ENCODE results near the gene PTPRA.

PTPRA gene

DNA sequence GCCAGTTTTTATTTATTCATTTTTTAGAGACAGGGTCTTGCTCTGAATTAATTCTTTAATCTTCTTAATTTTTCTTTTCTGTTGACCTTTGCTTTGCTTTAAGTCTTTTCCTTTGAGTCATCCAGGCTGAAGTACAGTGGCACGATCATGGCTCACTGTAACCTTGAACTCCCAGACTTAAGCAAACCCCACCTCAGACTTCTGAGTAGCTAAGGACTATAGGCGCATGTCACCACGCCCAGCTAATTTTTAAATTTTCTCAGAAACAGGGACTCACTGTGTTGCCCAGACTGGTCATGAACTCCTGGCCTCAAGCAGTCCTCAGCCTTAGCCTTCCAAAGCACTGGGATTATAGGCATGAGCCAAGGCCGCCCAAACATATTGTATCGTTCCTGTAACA lies 98.8 kb downstream of the PTPRA start:
- peaks cover 0 to 6% (median 0%) of the 10 kb centered on the region in 11 experiments; a peak in 1 of 22 replicates for H3K9me3 ChIP-seq (replicated peaks in 1 of 11)
- peaks cover 52 to 88% (median 62%) of the 10 kb centered on the region in 11 experiments for H3K36me3 ChIP-seq
- TF ChIP-seq Cebpa-rat (IDR thresholded peaks at IDR 0.05): no peak
- H3K4me3 ChIP-seq: no peak overlapping the region
- H3K27ac ChIP-seq: no peak overlapping the region
- 0 out of 20 replicates have a peak, but pooled peaks cover 0 to 6% (median 0%) of the 10 kb centered on the region in 10 experiments for H3K4me1 ChIP-seq
- H3K9ac ChIP-seq: no peak overlapping the region
- H3K4me2 ChIP-seq: no peak overlapping the region
- H4K20me1 ChIP-seq: peaks cover 0 to 16% (median 0%) of the 10 kb centered on the region in 11 experiments; a peak in 3 of 22 replicates
- H3K27me3 ChIP-seq: no peaks in the 10 kb centered on the region

DNA sequence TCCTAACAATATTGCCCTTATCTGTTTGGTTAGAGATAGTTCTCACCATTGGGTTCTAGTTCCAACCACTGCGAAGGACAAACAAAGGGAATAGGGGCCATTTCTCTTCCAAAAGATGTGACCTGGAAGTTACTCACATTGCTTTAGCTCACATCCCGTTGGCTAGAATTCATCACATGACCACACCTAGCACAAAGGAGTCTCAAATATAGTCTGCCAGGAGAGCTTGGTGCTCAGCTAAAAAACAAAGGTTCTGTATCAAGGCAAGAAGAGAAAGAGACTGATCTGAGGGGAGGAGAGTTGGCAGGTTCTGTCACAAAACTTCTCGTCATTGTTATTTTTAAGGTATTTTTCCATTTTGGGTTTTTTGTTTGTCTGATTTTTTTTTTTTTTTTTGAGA lies 100.3 kb downstream of the PTPRA start:
- H3K4me1 ChIP-seq: peaks cover 0 to 8% (median under 1%) of the 10 kb centered on the region in 10 experiments; a peak in 8 of 20 replicates
- H3K27me3 ChIP-seq: no peaks in the 10 kb centered on the region
- H4K20me1 ChIP-seq: peaks cover 0 to 10% (median 0%) of the 10 kb centered on the region in 11 experiments; a peak in 1 of 22 replicates
- no peak overlapping the region for H3K9ac ChIP-seq
- H3K4me2 ChIP-seq: no peak overlapping the region
- H3K9me3 ChIP-seq (replicated peaks in 1 of 11): peaks cover 0 to 6% (median 0%) of the 10 kb centered on the region in 11 experiments; a peak in 1 of 22 replicates
- no peak overlapping the region for H3K4me3 ChIP-seq
- TF ChIP-seq Cebpa-rat (IDR thresholded peaks at IDR 0.05): no peak
- no peak overlapping the region for H3K27ac ChIP-seq
- H3K36me3 ChIP-seq: peaks cover 44 to 79% (median 59%) of the 10 kb centered on the region in 11 experiments

DNA sequence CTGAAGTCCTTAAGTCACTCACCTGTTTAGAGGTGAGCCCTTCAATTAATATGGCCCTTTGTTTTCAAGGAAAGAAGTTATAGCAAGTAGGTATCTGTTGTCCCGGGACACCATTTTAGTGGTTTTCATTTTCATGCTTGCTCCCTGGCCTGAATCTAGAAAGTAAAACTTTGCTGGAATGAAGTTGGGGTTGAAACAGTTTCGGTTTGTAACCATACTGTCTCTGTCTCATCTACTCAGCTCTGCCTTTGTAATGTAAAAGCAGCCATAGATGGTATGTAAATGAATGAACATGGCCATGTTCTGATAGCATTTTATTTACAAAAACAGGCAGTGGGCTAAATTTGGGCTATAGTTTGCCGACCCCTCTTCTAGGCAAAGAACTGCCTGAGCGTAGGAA lies 105.2 kb downstream of the PTPRA start:
- H3K4me3 ChIP-seq: no peak overlapping the region
- no peak for TF ChIP-seq Cebpa-rat (IDR thresholded peaks at IDR 0.05)
- H3K36me3 ChIP-seq: peaks cover 22 to 52% (median 41%) of the 10 kb centered on the region in 11 experiments; a peak in 21 of 22 replicates
- peak overlapping the region in 6 of 11 experiments; percentile 1 to 22 (median 12); a peak in 4 of 22 replicates for H3K4me2 ChIP-seq
- H3K27ac ChIP-seq: no peak overlapping the region
- no peak overlapping the region for H3K9ac ChIP-seq
- H4K20me1 ChIP-seq: peaks cover 0 to 30% (median 0%) of the 10 kb centered on the region in 11 experiments; a peak in 3 of 22 replicates
- H3K27me3 ChIP-seq: no peaks in the 10 kb centered on the region
- peaks cover 12 to 50% (median 33%) of the 10 kb centered on the region in 10 experiments for H3K4me1 ChIP-seq
- H3K9me3 ChIP-seq (replicated peaks in 1 of 11): peaks cover 0 to 2% (median 0%) of the 10 kb centered on the region in 11 experiments; a peak in 1 of 22 replicates

DNA sequence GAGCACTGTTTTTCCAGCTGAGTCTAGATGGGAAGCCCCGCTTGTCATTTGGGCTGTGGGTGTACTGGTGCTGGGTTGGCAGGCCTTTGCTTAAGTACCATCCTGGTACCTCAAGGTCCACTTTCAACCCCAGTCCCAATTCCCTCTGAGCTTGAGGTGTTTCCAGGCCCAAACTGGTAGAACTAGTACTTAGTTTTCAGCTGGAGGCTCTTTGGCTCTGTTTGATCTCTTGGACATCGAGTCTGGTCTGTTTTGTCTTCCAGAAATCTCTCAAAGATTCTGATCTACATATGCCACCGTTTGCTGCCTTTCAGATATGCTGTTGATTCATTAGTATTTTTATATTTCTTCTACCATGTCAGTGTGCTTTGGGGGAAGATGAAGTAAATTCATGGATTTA lies 108.4 kb downstream of the PTPRA start:
- H3K9ac ChIP-seq: no peak overlapping the region
- no peak for TF ChIP-seq Cebpa-rat (IDR thresholded peaks at IDR 0.05)
- H3K27ac ChIP-seq: no peak overlapping the region
- H3K4me1 ChIP-seq: peaks cover 43 to 73% (median 57%) of the 10 kb centered on the region in 10 experiments
- peaks cover 7 to 54% (median 35%) of the 10 kb centered on the region in 11 experiments; a peak in 20 of 22 replicates for H3K36me3 ChIP-seq
- H3K4me2 ChIP-seq: peak overlapping the region in 4 of 11 experiments; percentile 48 to 68 (median 55); a peak in 4 of 22 replicates
- peaks cover 0 to 33% (median 0%) of the 10 kb centered on the region in 11 experiments; a peak in 3 of 22 replicates for H4K20me1 ChIP-seq
- no peaks in the 10 kb centered on the region for H3K9me3 ChIP-seq (replicated peaks in 1 of 11)
- H3K4me3 ChIP-seq: no peak overlapping the region
- H3K27me3 ChIP-seq: no peaks in the 10 kb centered on the region

DNA sequence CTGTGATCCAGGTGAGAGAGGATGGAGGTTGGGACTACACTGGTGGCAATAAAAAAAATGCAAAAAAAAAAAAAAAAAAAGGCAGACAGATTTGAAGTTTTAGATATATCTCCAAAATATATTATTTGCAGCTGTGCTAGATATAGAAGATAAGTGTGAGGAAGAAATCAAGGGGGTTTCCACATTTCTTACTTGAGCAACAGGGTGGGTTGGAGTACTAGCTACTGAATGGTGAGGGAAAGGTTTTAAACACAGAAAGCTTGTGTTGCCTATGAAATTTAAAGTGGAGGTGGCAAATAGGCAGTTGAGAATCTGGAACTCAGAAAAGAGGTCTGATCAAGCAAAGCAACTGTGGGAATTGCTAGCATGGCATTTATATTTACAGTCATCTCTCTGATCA lies 110.2 kb downstream of the PTPRA start:
- Histone ChIP-seq H3K27ac (peak overlapping the region in 10 of 11 experiments; percentile 43 to 80 (median 54); a peak in 18 of 22 replicates), H3K9me3 (replicated peaks in 1 of 11) (no peaks in the 10 kb centered on the region), H3K4me1 (peaks cover 55 to 85% (median 62%) of the 10 kb centered on the region in 10 experiments), H3K9ac (peak overlapping the region in 10 of 11 experiments; percentile 2 to 58 (median 51); a peak in 16 of 22 replicates), H3K4me3 (peak overlapping the region in 9 of 10 experiments; percentile 27 to 48 (median 34); a peak in 12 of 20 replicates), H4K20me1 (peaks cover 0 to 33% (median 0%) of the 10 kb centered on the region in 11 experiments; a peak in 3 of 22 replicates), H3K27me3 (no peaks in the 10 kb centered on the region), H3K4me2 (peak overlapping the region; percentile 75 to 90 (median 83)), H3K36me3 (peaks cover 23 to 64% (median 40%) of the 10 kb centered on the region in 11 experiments)
- no peak for TF ChIP-seq Cebpa-rat (IDR thresholded peaks at IDR 0.05)

DNA sequence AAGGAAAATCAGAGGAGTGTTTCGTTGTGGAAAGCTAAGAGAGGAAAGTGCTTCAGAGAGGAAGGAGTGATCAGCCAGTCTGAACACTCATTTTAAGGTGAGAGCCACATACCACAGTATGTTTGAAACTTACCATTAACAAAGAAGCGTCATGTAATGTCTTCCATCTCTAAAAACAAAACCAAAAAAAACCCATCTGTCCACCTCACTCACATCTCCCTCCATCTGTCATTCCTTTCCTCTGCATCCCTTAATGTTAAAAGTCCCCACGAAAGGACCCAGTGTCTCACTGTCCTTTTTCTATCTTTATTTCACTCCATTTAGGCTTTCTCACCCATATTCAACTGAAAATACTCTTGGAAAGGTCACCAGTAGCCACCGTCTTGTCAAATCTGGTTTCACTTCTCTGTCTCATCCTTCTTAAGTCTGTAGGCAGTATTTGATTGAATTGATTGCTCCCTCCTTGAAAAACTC lies 110.8 kb downstream of the PTPRA start:
- no peak for TF ChIP-seq Cebpa-rat (IDR thresholded peaks at IDR 0.05)
- Histone ChIP-seq H3K27ac (peak overlapping the region in 10 of 11 experiments; percentile 43 to 80 (median 54); a peak in 20 of 22 replicates), H3K27me3 (no peaks in the 10 kb centered on the region), H3K36me3 (peaks cover 29 to 69% (median 45%) of the 10 kb centered on the region in 11 experiments), H4K20me1 (peaks cover 0 to 30% (median 0%) of the 10 kb centered on the region in 11 experiments; a peak in 3 of 22 replicates), H3K9me3 (replicated peaks in 1 of 11) (no peaks in the 10 kb centered on the region), H3K4me1 (peaks cover 49 to 79% (median 62%) of the 10 kb centered on the region in 10 experiments), H3K9ac (peak overlapping the region in 10 of 11 experiments; percentile 2 to 58 (median 51); a peak in 19 of 22 replicates), H3K4me2 (peak overlapping the region; percentile 75 to 90 (median 83)), H3K4me3 (peak overlapping the region in 9 of 10 experiments; percentile 27 to 48 (median 34); a peak in 12 of 20 replicates)

DNA sequence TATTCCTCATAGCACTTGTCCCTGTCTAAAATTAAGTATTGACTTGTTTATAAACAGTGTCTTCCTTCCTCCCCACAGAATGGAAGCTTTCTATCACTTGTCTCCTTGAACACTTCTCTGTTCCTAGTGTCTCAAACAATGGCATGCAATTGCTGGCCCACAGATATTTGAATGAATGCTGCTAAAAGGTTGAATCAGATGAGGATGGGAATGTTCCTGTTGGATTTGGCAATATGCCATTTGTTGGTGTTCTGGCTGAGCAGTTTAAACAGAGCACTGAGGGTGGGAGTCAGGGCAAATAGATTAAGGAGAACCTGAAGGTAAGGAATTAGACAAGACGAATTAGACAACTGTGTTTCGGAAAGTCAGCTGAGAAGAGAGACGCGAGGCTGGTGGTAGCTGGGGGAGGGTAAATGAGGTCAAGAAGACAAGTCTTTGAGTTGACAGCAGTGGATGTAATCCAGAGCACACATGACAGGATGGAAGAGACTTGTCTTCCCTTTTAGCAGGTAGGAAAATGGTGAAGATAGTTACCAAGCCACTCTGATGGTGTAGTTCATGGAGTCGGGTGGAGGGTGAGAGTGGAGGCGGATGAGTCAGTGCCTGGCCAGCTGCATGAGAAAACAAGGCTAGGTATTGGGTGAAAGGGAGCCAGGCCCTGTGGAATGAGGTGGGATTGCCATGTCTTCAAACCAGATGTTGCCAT lies 111.8 kb downstream of the PTPRA start:
- Histone ChIP-seq H3K9me3 (replicated peaks in 1 of 11) (no peaks in the 10 kb centered on the region), H3K4me3 (no peak overlapping the region), H3K4me2 (peak overlapping the region; percentile 75 to 90 (median 83)), H3K9ac (0 out of 22 replicates have a peak overlapping the region, but pooled peaks of 1 of the 11 experiments have one; percentile 56), H3K36me3 (peaks cover 36 to 71% (median 53%) of the 10 kb centered on the region in 11 experiments), H4K20me1 (peaks cover 0 to 25% (median 0%) of the 10 kb centered on the region in 11 experiments; a peak in 3 of 22 replicates), H3K4me1 (peaks cover 42 to 75% (median 62%) of the 10 kb centered on the region in 10 experiments), H3K27me3 (no peaks in the 10 kb centered on the region), H3K27ac (peak overlapping the region in 4 of 11 experiments; percentile 50 to 80 (median 70); a peak in 6 of 22 replicates)
- no peak for TF ChIP-seq Cebpa-rat (IDR thresholded peaks at IDR 0.05)

DNA sequence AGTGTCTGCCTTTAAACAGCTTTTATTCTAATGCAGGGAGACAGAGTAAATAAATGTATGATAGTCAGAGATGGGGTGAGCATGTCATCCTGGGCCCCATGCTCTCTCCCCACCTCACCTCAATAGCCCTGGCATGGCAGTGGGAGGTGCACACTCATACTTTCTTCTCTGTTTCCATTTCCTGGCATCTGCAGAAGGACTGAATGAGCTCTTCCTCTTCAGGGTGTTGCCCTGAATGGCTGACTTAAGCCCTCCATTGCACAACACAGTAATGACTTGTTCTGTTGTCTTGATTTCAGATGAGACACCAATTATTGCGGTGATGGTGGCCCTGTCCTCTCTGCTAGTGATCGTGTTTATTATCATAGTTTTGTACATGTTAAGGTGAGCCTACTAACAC lies 113.2 kb downstream of the PTPRA start:
- Histone ChIP-seq H3K4me2 (peak overlapping the region in 9 of 11 experiments; percentile 2 to 90 (median 78); a peak in 14 of 22 replicates), H3K9ac (peak overlapping the region in 2 of 11 experiments; percentile 11; a peak in 2 of 22 replicates), H3K4me3 (no peak overlapping the region), H3K27me3 (no peaks in the 10 kb centered on the region), H3K9me3 (replicated peaks in 1 of 11) (no peaks in the 10 kb centered on the region), H3K27ac (peak overlapping the region in 10 of 11 experiments; percentile 3 to 80 (median 35); a peak in 14 of 22 replicates), H3K36me3 (peaks cover 46 to 80% (median 66%) of the 10 kb centered on the region in 11 experiments), H3K4me1 (peaks cover 29 to 66% (median 54%) of the 10 kb centered on the region in 10 experiments), H4K20me1 (peaks cover 0 to 20% (median 0%) of the 10 kb centered on the region in 11 experiments; a peak in 3 of 22 replicates)
- peak in 7 of 11 experiments; percentile 15 to 93 (median 75); a peak in 8 of 22 replicates for TF ChIP-seq Cebpa-rat (IDR thresholded peaks at IDR 0.05)

Data from BLaER1 treated with 17β-estradiol and CSF1 and Interleukin-3, amounts not matched to agents 10 nM and 100 nM (cell line).